NCI-H82 (cell line): ENCODE results near the gene ADAMTS10.
"Not testable (repeated sequence)": the region's sequence is repeated elsewhere in the genome, so short reads cannot be mapped to it uniquely, and the experiment has no call there.

ENCODE experiments used
- DNase-seq: peaks from one replicate; lab custom pipeline; 2025; lab: John Stamatoyannopoulos, UW

The ADAMTS10 gene

GRCh38 chr19:8626842-8627241, 16.3 kb upstream of the ADAMTS10 start:
- DNase-seq, result no peak

- DNase-seq, result not testable (repeated sequence)
Observed at GRCh38 chr19:8622886-8623285, 12.4 kb upstream of the ADAMTS10 start.

GRCh38 chr19:8618751-8619150, 8.2 kb upstream of the ADAMTS10 start:
- no peak for DNase-seq

GRCh38 chr19:8617984-8618383, 7.5 kb upstream of the ADAMTS10 start:
- no peak for DNase-seq

GRCh38 chr19:8617325-8617724, 6.8 kb upstream of the ADAMTS10 start:
- DNase-seq, result not testable (repeated sequence)

GRCh38 chr19:8616861-8617260, 6.3 kb upstream of the ADAMTS10 start:
- DNase-seq, result no peak

- DNase-seq, result peak; percentile 47
Observed at GRCh38 chr19:8615813-8616596, 5.5 kb upstream of the ADAMTS10 start.

GRCh38 chr19:8615024-8615423, 4.5 kb upstream of the ADAMTS10 start:
- DNase-seq, result no peak

GRCh38 chr19:8614455-8614854, 3.9 kb upstream of the ADAMTS10 start:
- DNase-seq, result no peak

GRCh38 chr19:8612807-8613171, 2.3 kb upstream of the ADAMTS10 start:
- DNase-seq, result no peak

GRCh38 chr19:8611877-8612806, 1.6 kb upstream of the ADAMTS10 start:
- no peak for DNase-seq

- DNase-seq, result no peak
Observed at GRCh38 chr19:8611391-8611876, 919 bp upstream of the ADAMTS10 start.

- no peak for DNase-seq
Observed at GRCh38 chr19:8610936-8611300, 403 bp upstream of the ADAMTS10 start.

GRCh38 chr19:8609279-8610040, 1.1 kb downstream of the ADAMTS10 start:
- DNase-seq, result no peak

GRCh38 chr19:8608941-8609278, 1.6 kb downstream of the ADAMTS10 start:
- DNase-seq, result no peak

GRCh38 chr19:8607386-8607785, 3.1 kb downstream of the ADAMTS10 start:
- DNase-seq, result no peak

GRCh38 chr19:8605514-8605913, 5.0 kb downstream of the ADAMTS10 start:
- DNase-seq, result no peak

- no peak for DNase-seq
Observed at GRCh38 chr19:8601796-8602195, 8.7 kb downstream of the ADAMTS10 start.

- DNase-seq, result no peak
Observed at GRCh38 chr19:8600816-8601215, 9.7 kb downstream of the ADAMTS10 start.

GRCh38 chr19:8600064-8600463, 10.5 kb downstream of the ADAMTS10 start:
- DNase-seq, result no peak

- no peak for DNase-seq
Observed at GRCh38 chr19:8596168-8596567, 14.3 kb downstream of the ADAMTS10 start.

GRCh38 chr19:8595651-8596050, 14.9 kb downstream of the ADAMTS10 start:
- DNase-seq, result no peak
